H1 (cell line): ENCODE results near the gene CDK12. TPM values are rescaled to one million over a fixed set of nuclear protein-coding genes. Genes with fewer than 3 reads are reported as not detected.

Source experiments
- CTCF ChIA-PET: fragments of 300-600 bp; sonication (Branson Sonifier 250); formaldehyde crosslinking; loops from one replicate; lab custom pipeline; 2021; ENCODE audit not compliant: partially characterized antibody; lab: Charles Lee
- POLR2A ChIA-PET: fragments of 300-600 bp; sonication (Branson Sonifier 250); formaldehyde crosslinking; loops from one replicate; lab custom pipeline; 2021; ENCODE audit warnings: inconsistent platforms; ENCODE audit not compliant: partially characterized antibody; lab: Charles Lee
- DNase-seq, 2 experiments: peaks; one replicate each; pipeline versions ENCODE4 v3.0.0 to v3.0.0-alpha.2; 2010 to 2022; ENCODE audit warnings: low spot score in 2 of 2, low read depth in 1 of 2, mixed read lengths in 1 of 2
- FAIRE-seq: peaks from 2 replicates; lab custom pipeline; 2011; peaks lifted over from hg19 to GRCh38; lab: Jason Lieb, UNC
- H2AFZ ChIP-seq: 2 replicates; pipeline ENCODE4 v1.8.1; 2012; ENCODE audit warnings: low read length, inconsistent platforms
- H2AK5ac ChIP-seq: 2 replicates; pipeline ENCODE4 v1.6.1; 2013; ENCODE audit warnings: low read depth, low read length
- H2BK120ac ChIP-seq: replicated peaks from 2 replicates; pipeline ENCODE3; 2013; ENCODE audit warnings: low read depth, low read length, inconsistent platforms
- H2BK12ac ChIP-seq: 2 replicates; pipeline ENCODE4 v1.6.1; 2013; ENCODE audit warnings: low read depth, low read length
- H2BK15ac ChIP-seq: 2 replicates; pipeline ENCODE4 v1.6.1; 2013; ENCODE audit warnings: low read length
- H2BK20ac ChIP-seq: 2 replicates; pipeline ENCODE4 v1.6.1; 2013; ENCODE audit warnings: low read length
- H2BK5ac ChIP-seq: 2 replicates; pipeline ENCODE4 v1.6.1; 2013; ENCODE audit warnings: low read depth, low read length
- H3K14ac ChIP-seq: 2 replicates; pipeline ENCODE4 v1.6.1; 2013; ENCODE audit warnings: inconsistent platforms; ENCODE audit not compliant: insufficient read length
- H3K18ac ChIP-seq: 2 replicates; pipeline ENCODE4 v1.6.1; 2013; ENCODE audit warnings: low read length; ENCODE audit errors: extremely low read depth
- H3K23ac ChIP-seq: 2 replicates; pipeline ENCODE4 v1.6.1; 2013; ENCODE audit warnings: inconsistent platforms; ENCODE audit not compliant: insufficient read length
- H3K23me2 ChIP-seq: 2 replicates; pipeline ENCODE4 v1.6.1; 2013; ENCODE audit warnings: low read depth, low read length
- H3K27ac ChIP-seq: 2 replicates; pipeline ENCODE4 v1.6.1; 2011; ENCODE audit warnings: low read depth, low read length, inconsistent platforms
- H3K27me3 ChIP-seq, 4 experiments: replicated peaks in 1 of 4; 1 replicate in 1 of 4; 2 replicates in 3 of 4; pipeline versions ENCODE4 v1.6.1 to v1.8.1; 2011 to 2013; ENCODE audit warnings: low read length in 3 of 4, mild to moderate bottlenecking in 3 of 4, inconsistent platforms in 2 of 4, mixed read lengths in 2 of 4, moderate library complexity in 1 of 4; ENCODE audit not compliant: control insufficient read depth in 3 of 4, insufficient read depth in 3 of 4; ENCODE audit errors: extremely low read depth in 1 of 4
- H3K36me3 ChIP-seq, 4 experiments: 2 replicates each; pipeline versions ENCODE4 v1.6.1 to v1.8.1; 2011 to 2013; ENCODE audit warnings: mild to moderate bottlenecking in 4 of 4, low read length in 3 of 4, moderate library complexity in 2 of 4, control low read depth in 1 of 4, inconsistent platforms in 1 of 4; ENCODE audit not compliant: insufficient read depth in 4 of 4, control insufficient read depth in 2 of 4
- H3K4ac ChIP-seq: replicated peaks from 2 replicates; pipeline ENCODE3; 2013; ENCODE audit warnings: low read length, low read depth, mixed read lengths, inconsistent platforms; ENCODE audit not compliant: insufficient read length
- H3K4me1 ChIP-seq, 4 experiments: replicated peaks in 1 of 4; 1 replicate in 1 of 4; 2 replicates in 3 of 4; pipeline versions ENCODE4 v1.6.1 to v1.8.1; 2011 to 2013; ENCODE audit warnings: low read length in 3 of 4, inconsistent platforms in 2 of 4, mixed read lengths in 1 of 4; ENCODE audit not compliant: insufficient read depth in 4 of 4, control insufficient read depth in 3 of 4
- H3K4me2 ChIP-seq, 2 experiments: 2 replicates each; pipeline versions ENCODE4 v1.6.1 to v1.8.1; 2011 to 2013; ENCODE audit warnings: low read depth in 2 of 2, low read length in 2 of 2, control low read depth in 1 of 2, inconsistent platforms in 1 of 2, mild to moderate bottlenecking in 1 of 2; ENCODE audit not compliant: insufficient read depth in 1 of 2
- H3K4me3 ChIP-seq, 4 experiments: fragments of 200-600, 300-600 bp in 1 of 4; sonication (generic), shearing (Covaris generic), sonication (Bioruptor Twin) in 1 of 4; 2 replicates each; pipeline versions ENCODE4 v1.5.1 to v1.8.1; 2011 to 2016; ENCODE audit warnings: low read length in 4 of 4, low read depth in 3 of 4, control low read depth in 2 of 4, inconsistent platforms in 2 of 4, mild to moderate bottlenecking in 2 of 4, mixed read lengths in 1 of 4, moderate library complexity in 1 of 4; ENCODE audit not compliant: insufficient read depth in 2 of 4; ENCODE audit errors: extremely low read depth in 1 of 4
- H3K56ac ChIP-seq: replicated peaks from 2 replicates; pipeline ENCODE3; 2013; ENCODE audit warnings: low read depth, mild to moderate bottlenecking, mixed read lengths, low read length, inconsistent platforms; ENCODE audit not compliant: insufficient read length
- H3K79me1 ChIP-seq: 2 replicates; pipeline ENCODE4 v1.6.1; 2013; ENCODE audit warnings: low read depth, low read length, control low read depth
- H3K79me2 ChIP-seq, 2 experiments: 2 replicates each; pipeline versions ENCODE4 v1.6.1 to v1.8.1; 2012 to 2013; ENCODE audit warnings: low read length in 2 of 2, mild to moderate bottlenecking in 2 of 2, inconsistent platforms in 1 of 2; ENCODE audit not compliant: insufficient read depth in 2 of 2, control insufficient read depth in 1 of 2
- H3K9ac ChIP-seq, 4 experiments: replicated peaks in 1 of 4; 1 replicate in 1 of 4; 2 replicates in 3 of 4; pipeline versions ENCODE4 v1.6.1 to v1.8.1; 2011 to 2013; ENCODE audit warnings: low read depth in 3 of 4, low read length in 3 of 4, control low read depth in 2 of 4, mild to moderate bottlenecking in 2 of 4, moderate library complexity in 2 of 4, inconsistent platforms in 1 of 4; ENCODE audit errors: extremely low read depth in 1 of 4
- H3K9me3 ChIP-seq, 2 experiments: 2 replicates each; pipeline versions ENCODE4 v1.6.1 to v1.8.1; 2012 to 2013; ENCODE audit warnings: mild to moderate bottlenecking in 2 of 2, moderate library complexity in 2 of 2, control low read depth in 1 of 2, inconsistent platforms in 1 of 2, low read depth in 1 of 2, low read length in 1 of 2, mixed read lengths in 1 of 2; ENCODE audit not compliant: insufficient read depth in 2 of 2
- H4K20me1 ChIP-seq, 2 experiments: replicated peaks in 1 of 2; 2 replicates each; pipeline versions ENCODE3 to v1.8.1; 2011 to 2013; ENCODE audit warnings: inconsistent platforms in 2 of 2, low read length in 2 of 2, mild to moderate bottlenecking in 1 of 2; ENCODE audit not compliant: insufficient read depth in 2 of 2, control insufficient read depth in 1 of 2
- H4K5ac ChIP-seq: 2 replicates; pipeline ENCODE4 v1.6.1; 2013; ENCODE audit warnings: low read length, low read depth, mixed read lengths, inconsistent platforms; ENCODE audit not compliant: insufficient read length
- H4K8ac ChIP-seq: 2 replicates; pipeline ENCODE4 v1.8.0; 2013; ENCODE audit warnings: mild to moderate bottlenecking, moderate library complexity, low read length, inconsistent platforms; ENCODE audit not compliant: insufficient read depth; ENCODE audit errors: extremely low read depth
- H4K91ac ChIP-seq: replicated peaks from 2 replicates; pipeline ENCODE3; 2013; ENCODE audit warnings: low read length, mixed read lengths, inconsistent platforms; ENCODE audit not compliant: insufficient read length
- GTF2F1 ChIP-seq: IDR thresholded peaks from 2 replicates; pipeline ENCODE4 v1.6.1; 2012; ENCODE audit warnings: low read depth, low read length, improper control_type of control experiment, borderline replicate concordance
- WGBS, 2 experiments: shearing (Covaris generic) in 1 of 2; methylation state at CpG; one replicate each; pipeline versions ENCODE4 v1.1.6 to v1.1.7; 2013 to 2015; ENCODE audit warnings: low lambda C conversion rate in 2 of 2, mixed read lengths in 2 of 2, inconsistent platforms in 1 of 2, low coverage in 1 of 2, missing lambda C conversion rate in 1 of 2; ENCODE audit not compliant: insufficient replicate concordance in 2 of 2, insufficient coverage in 1 of 2, insufficient read length in 1 of 2; ENCODE audit errors: extremely low coverage in 1 of 2, missing lambda C conversion rate in 1 of 2; 5-methylcytosine and 5-hydroxymethylcytosine counted together
- polyA plus RNA-seq, 7 experiments: library from polyadenylated mRNA; depleted of rRNA in 3 of 7; stranded (reverse) in 5 of 7; unstranded in 2 of 7; fragments of >200 nt in 5 of 7; fragments of 200-250 nt in 2 of 7; gene quantifications; 1 replicate in 5 of 7; 2 replicates in 1 of 7; 4 replicates in 1 of 7; pipeline versions ENCODE4 v1.2.1 to v1.2.3, GENCODE V29; 2011 to 2013; ENCODE audit warnings: missing spikeins in 2 of 7, mixed read lengths in 2 of 7
- total RNA-seq: library from RNA; stranded (reverse); fragmentation: NEBNext Ultra II Directional; extraction: Animal tissue kit (Norgen Biotek cat#: 25700); gene quantifications from 2 replicates; pipeline ENCODE4 v1.2.1, GENCODE V29; 2021

The CDK12 gene
- total and polyA plus RNA-seq, 2 of the 8 experiments (the other 6 are each of a cell fraction or from before 2014, with no cell fraction given), result 14.8 to 70.3 TPM

GRCh38 chr17:39566094-39566850 is 105.0 kb downstream of the CDK12 start:
- Histone ChIP-seq H3K4me1 (peaks cover 4 to 7% (median 6%) of the 10 kb centered on the region in 4 experiments; a peak in 5 of 7 replicates), H4K91ac (no peak overlapping the region), H3K23ac (no peak overlapping the region), H3K79me2 (no peaks in the 10 kb centered on the region), H3K4me3 (no peak overlapping the region), H4K20me1 (peaks cover 0 to 2% of the 10 kb centered on the region in 2 experiments), H3K79me1 (no peaks in the 10 kb centered on the region), H2AK5ac (no peak overlapping the region), H3K23me2 (no peaks in the 10 kb centered on the region; the same call in 1 of the 2 replicates), H2BK120ac (no peak overlapping the region), H3K9me3 (no peaks in the 10 kb centered on the region), H3K56ac (no peak overlapping the region), H2BK5ac (no peak overlapping the region), H2BK20ac (no peak overlapping the region), H4K8ac (no peak overlapping the region), H2BK12ac (no peak overlapping the region), H3K27ac (no peak overlapping the region), H3K18ac (no peak overlapping the region), H3K36me3 (no peaks in the 10 kb centered on the region; a peak in 1 of 8 replicates), H4K5ac (no peak overlapping the region), H3K9ac (no peak overlapping the region), H3K4me2 (no peak overlapping the region), H3K14ac (no peak overlapping the region), H3K4ac (no peak overlapping the region), H2BK15ac (no peak overlapping the region), H2AFZ (no peak overlapping the region), H3K27me3 (peaks cover 0 to 2% (median 0%) of the 10 kb centered on the region in 4 experiments; a peak in 2 of 7 replicates)
- no peak for TF ChIP-seq GTF2F1
- DNase-seq (no peak), FAIRE-seq (no peak)
- ChIA-PET POLR2A (interaction anchor here (0.6 to 2.9 kb wide), 3 partner anchors 10 to 16 kb away, joined by 3 to 12 read pairs (median 7); no protein-coding TSS in a partner anchor), CTCF (interaction anchor here (0.7 to 15.9 kb wide), 5 partner anchors 15 to 107 kb away, joined by 3 to 216 read pairs (median 10); no protein-coding TSS in a partner anchor)
- WGBS, 2 experiments, result 87% methylated on average over 11 of the region's 11 CpGs; no CpG with 5 or more reads in 1 of the 2 experiments
